HG03025 (cell line): ENCODE results near the gene PLPPR4.

Source experiments
- ATAC-seq: cut with Tn5 transposase; IDR thresholded peaks from one replicate; pipeline ENCODE4 v1.9.1; 2021; ENCODE audit warnings: mild to moderate bottlenecking, moderate library complexity; ENCODE audit not compliant: unreplicated experiment, low FRiP score

Gene PLPPR4

DNA sequence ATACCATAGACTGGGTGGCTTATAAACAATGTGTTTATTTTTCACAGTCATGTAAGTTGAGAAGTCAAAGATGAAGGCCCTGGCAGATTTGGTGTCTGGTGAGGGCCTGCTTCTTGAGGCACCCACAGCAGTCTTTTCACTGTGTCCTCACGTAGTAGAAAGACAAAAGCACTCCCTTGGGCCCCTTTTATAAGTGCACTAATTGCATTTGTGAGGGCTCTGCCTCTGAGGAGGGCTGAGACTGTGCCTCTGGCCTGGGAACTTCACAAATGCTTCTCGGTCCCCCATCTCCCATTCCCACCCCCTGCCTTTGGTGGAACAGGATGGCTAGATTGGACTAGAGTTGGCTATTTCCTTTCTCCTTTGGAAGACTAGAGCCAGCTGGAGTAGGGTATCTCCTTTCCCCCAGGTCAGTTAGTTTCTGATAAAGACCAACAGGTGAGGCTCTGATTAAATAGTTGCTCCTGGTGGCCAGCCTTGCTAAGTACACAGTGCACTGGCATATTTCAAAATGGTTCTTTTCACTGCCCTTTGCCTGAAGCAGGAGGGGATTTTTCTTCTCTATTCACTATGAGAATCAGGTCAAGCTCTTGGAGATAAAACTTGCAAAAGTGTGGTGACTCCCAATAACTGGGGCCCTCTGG, 82.9 kb downstream of the PLPPR4 start:
- ATAC-seq: no peak

GRCh38 chr1:99348397-99349132, 84.3 kb downstream of the PLPPR4 start:
- ATAC-seq: no peak

DNA sequence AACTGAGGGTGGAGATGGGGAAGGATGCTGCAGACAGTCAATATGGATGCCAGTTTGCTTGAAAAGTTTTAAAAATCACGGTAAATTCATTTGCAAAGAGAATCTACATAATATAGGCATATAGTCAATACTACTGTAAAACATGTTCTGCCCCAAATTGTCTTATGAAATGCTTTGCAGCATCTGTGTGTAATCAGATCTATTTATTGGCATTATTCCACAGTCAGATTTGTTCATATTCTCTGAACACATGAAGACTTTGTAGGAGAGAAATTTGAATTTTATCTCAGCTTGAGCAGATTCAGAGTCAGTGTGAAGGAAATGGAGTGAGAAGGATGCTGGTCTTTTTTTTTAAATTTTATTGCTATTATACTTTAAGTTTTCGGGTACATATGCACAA, 88.5 kb downstream of the PLPPR4 start:
- ATAC-seq: no peak

- no peak for ATAC-seq
These were observed 94.5 kb downstream of the PLPPR4 start for GRCh38 chr1:99358770-99359169.
